Motor neuron (in vitro differentiated cells): ENCODE results near the gene WNT16. TPM values are rescaled to one million over a fixed set of nuclear protein-coding genes. Genes with fewer than 3 reads are reported as not detected.
A peak's percentile ranks its signal among the peaks of the same experiment; 100 is the strongest.

Source experiments
- ATAC-seq, 8 experiments: fragments of 200-7000 bp; cut with Tn5 transposase; replicated peaks in 6 of 8; 2 replicates each; pipeline ENCODE4 v1.8.0; 2021; ENCODE audit warnings: mild to moderate bottlenecking in 8 of 8, moderate library complexity in 8 of 8
- H3K27ac ChIP-seq, 2 donors: fragments of 250-450 bp; sonication (Bioruptor Pico); 2 replicates each; pipeline ENCODE4 v1.9.0; 2021; ENCODE audit warnings: antibody characterized with exemption in 2 of 2, mild to moderate bottlenecking in 2 of 2, moderate library complexity in 1 of 2
- H3K4me1 ChIP-seq, 2 donors: fragments of 250-450 bp; sonication (Bioruptor Pico); replicated peaks in 1 of 2; 2 replicates each; pipeline ENCODE4 v1.6.1; 2021; ENCODE audit warnings: antibody characterized with exemption in 2 of 2, mild to moderate bottlenecking in 2 of 2, moderate library complexity in 1 of 2
- H3K4me3 ChIP-seq, 5 donors: fragments of 250-450 bp; sonication (Bioruptor Pico); 2 replicates each; pipeline ENCODE4 v1.9.0; 2021; ENCODE audit warnings: antibody characterized with exemption in 5 of 5, mild to moderate bottlenecking in 5 of 5, moderate library complexity in 4 of 5
- WGBS, 10 experiments: fragments of 450-650 bp; shearing (Covaris generic); methylation state at CpG; one replicate each; pipeline ENCODE4 v1.0.0; 2022; 5-methylcytosine and 5-hydroxymethylcytosine counted together
- in situ Hi-C, 9 experiments: fragments of 400-800 bp; cut with MboI; loops; one replicate each; pipeline ENCODE4 v1.15.0; 2021; ENCODE audit warnings: low sequenced_read_pairs in 9 of 9, low pct_unique_long_range_greater_than_20kb in 2 of 9; ENCODE audit not compliant: unreplicated experiment in 9 of 9
- total RNA-seq, 8 experiments: library from RNA; unstranded; fragments of 300-600 nt; gene quantifications; 2 replicates each; pipeline versions ENCODE4 v1.2.3 to v1.2.4, GENCODE V29; 2022

The WNT16 gene
- total RNA-seq, 8 experiments from 2014 or later, result 0.17 to 3.2 (median 0.25) TPM

- ATAC-seq, result peak in 5 of 8 experiments; percentile 26 to 82 (median 45)
- H3K4me3 ChIP-seq, result no peak overlapping the region
- H3K4me1 ChIP-seq, result no peaks in the 10 kb centered on the region
- H3K27ac ChIP-seq, result no peak overlapping the region
- 0 to 80% (median 43%) methylated on average over 1 to 3 of the region's 3 CpGs; no CpG with 5 or more reads in 1 of the 10 experiments for WGBS, 10 experiments
- in situ Hi-C loops, result loop anchor here in 2 of 9 experiments (25.0 kb wide), 2 partner anchors 200 to 350 kb away; partner anchors contain the start of gene CPED1 (in 1 of the 2)
Measured at GRCh38 chr7:121337398-121337797, 8.6 kb downstream of the WNT16 start.

GRCh38 chr7:121339082-121339481 lies 10.3 kb downstream of the WNT16 start:
- WGBS, 10 experiments, result 80 to 100% (median 93%) methylated on average over 1 to 4 of the region's 5 CpGs; no CpG with 5 or more reads in 5 of the 10 experiments
- Histone ChIP-seq H3K4me3 (no peak overlapping the region), H3K4me1 (no peaks in the 10 kb centered on the region), H3K27ac (no peak overlapping the region)
- in situ Hi-C loops, result loop anchor here in 2 of 9 experiments (25.0 kb wide), 2 partner anchors 202 to 352 kb away; partner anchors contain the start of gene CPED1 (in 1 of the 2)
- peak in 1 of 8 experiments; percentile 24 for ATAC-seq

GRCh38 chr7:121341933-121342332 lies 13.1 kb downstream of the WNT16 start:
- Histone ChIP-seq H3K4me1 (no peaks in the 10 kb centered on the region), H3K4me3 (no peak overlapping the region), H3K27ac (no peak overlapping the region)
- ATAC-seq, result peak in 1 of 8 experiments; percentile 8
- in situ Hi-C loops, result loop anchor here in 2 of 9 experiments (25.0 kb wide), 2 partner anchors 205 to 355 kb away; partner anchors contain the start of gene CPED1 (in 1 of the 2)

GRCh38 chr7:121342631-121343030 lies 13.8 kb downstream of the WNT16 start:
- in situ Hi-C loops, result loop anchor here in 2 of 9 experiments (25.0 kb wide), 2 partner anchors 205 to 355 kb away; partner anchors contain the start of gene CPED1 (in 1 of the 2)
- no peak overlapping the region for H3K27ac ChIP-seq
- peak in 1 of 8 experiments; percentile 9 for ATAC-seq
- no peaks in the 10 kb centered on the region for H3K4me1 ChIP-seq
- 43 to 100% (median 91%) methylated on average over 1 to 3 of the region's 4 CpGs for WGBS, 10 experiments
- H3K4me3 ChIP-seq, result no peak overlapping the region

- no peak for ATAC-seq
- in situ Hi-C loops, result loop anchor here in 2 of 9 experiments (25.0 kb wide), 2 partner anchors 206 to 356 kb away; partner anchors contain the start of gene CPED1 (in 1 of the 2)
- Histone ChIP-seq H3K27ac (no peak overlapping the region), H3K4me3 (no peak overlapping the region), H3K4me1 (no peaks in the 10 kb centered on the region)
- 47 to 100% (median 94%) methylated on average over 2 to 3 of the region's 3 CpGs for WGBS, 10 experiments
Measured at GRCh38 chr7:121343302-121343701, 14.5 kb downstream of the WNT16 start.

- in situ Hi-C loops, result loop anchor here in 2 of 9 experiments (25.0 kb wide), 2 partner anchors 207 to 357 kb away; partner anchors contain the start of gene CPED1 (in 1 of the 2)
- H3K4me3 ChIP-seq, result no peak overlapping the region
- no peaks in the 10 kb centered on the region for H3K4me1 ChIP-seq
- WGBS, 10 experiments, result 83 to 100% (median 97%) methylated on average over 1 to 2 of the region's 2 CpGs; no CpG with 5 or more reads in 1 of the 10 experiments
- no peak overlapping the region for H3K27ac ChIP-seq
- ATAC-seq, result no peak
Measured at GRCh38 chr7:121344093-121344492, 15.3 kb downstream of the WNT16 start.

- WGBS, 10 experiments, result 67 to 100% (median 94%) methylated on average over 1 of the region's 1 CpG; no CpG with 5 or more reads in 4 of the 10 experiments
- peak in 2 of 8 experiments; percentile 7 to 42 for ATAC-seq
- no peak overlapping the region for H3K4me3 ChIP-seq
- H3K4me1 ChIP-seq, result no peaks in the 10 kb centered on the region
- in situ Hi-C loops, result loop anchor here in 2 of 9 experiments (25.0 kb wide), 2 partner anchors 207 to 357 kb away; partner anchors contain the start of gene CPED1 (in 1 of the 2)
- no peak overlapping the region for H3K27ac ChIP-seq
Measured at GRCh38 chr7:121344497-121344896, 15.7 kb downstream of the WNT16 start.

GRCh38 chr7:121351682-121352081 lies 22.9 kb downstream of the WNT16 start:
- no peak overlapping the region for H3K4me3 ChIP-seq

GRCh38 chr7:121352323-121352722 lies 23.5 kb downstream of the WNT16 start:
- WGBS, 10 experiments, result 67 to 96% (median 82%) methylated on average over 1 to 3 of the region's 3 CpGs; no CpG with 5 or more reads in 2 of the 10 experiments
- Histone ChIP-seq H3K4me1 (no peaks in the 10 kb centered on the region), H3K27ac (no peak overlapping the region), H3K4me3 (no peak overlapping the region)
- no peak for ATAC-seq
- in situ Hi-C loops, result loop anchor here in 4 of 9 experiments (25.0 kb wide), 2 partner anchors 185 to 635 kb away; no protein-coding TSS in a partner anchor

More at GRCh38 chr7:121351682-121352081, 22.9 kb downstream of the WNT16 start:
- in situ Hi-C loops, result loop anchor here in 4 of 9 experiments (25.0 kb wide), 2 partner anchors 186 to 636 kb away; no protein-coding TSS in a partner anchor
- H3K27ac ChIP-seq, result no peak overlapping the region
- no peak for ATAC-seq
- no peaks in the 10 kb centered on the region for H3K4me1 ChIP-seq

GRCh38 chr7:121355574-121355973 lies 26.8 kb downstream of the WNT16 start:
- in situ Hi-C loops, result loop anchor here in 4 of 9 experiments (25.0 kb wide), 2 partner anchors 182 to 632 kb away; no protein-coding TSS in a partner anchor
- 54 to 100% (median 94%) methylated on average over 1 to 2 of the region's 2 CpGs; no CpG with 5 or more reads in 1 of the 10 experiments for WGBS, 10 experiments
- ATAC-seq, result peak in 1 of 8 experiments; percentile 91

GRCh38 chr7:121360564-121360963 lies 31.8 kb downstream of the WNT16 start:
- Histone ChIP-seq H3K4me3 (no peak overlapping the region), H3K27ac (no peak overlapping the region), H3K4me1 (no peaks in the 10 kb centered on the region)
- peak in 2 of 8 experiments; percentile 34 to 60 for ATAC-seq
- in situ Hi-C loops, result loop anchor here in 5 of 9 experiments (10.0 to 25.0 kb wide), 4 partner anchors 177 to 634 kb away; no protein-coding TSS in a partner anchor
- 64 to 96% (median 83%) methylated on average over 2 to 5 of the region's 5 CpGs; no CpG with 5 or more reads in 1 of the 10 experiments for WGBS, 10 experiments

More at GRCh38 chr7:121355574-121355973, 26.8 kb downstream of the WNT16 start:
- H3K27ac ChIP-seq, result no peak overlapping the region
- no peaks in the 10 kb centered on the region for H3K4me1 ChIP-seq
- no peak overlapping the region for H3K4me3 ChIP-seq

GRCh38 chr7:121366852-121367431 lies 38.1 kb downstream of the WNT16 start:
- WGBS, 10 experiments, result 0 to 100% (median 62%) methylated on average over 1 to 2 of the region's 2 CpGs; no CpG with 5 or more reads in 1 of the 10 experiments
- no peak for ATAC-seq
- in situ Hi-C loops, result loop anchor here in 5 of 9 experiments (10.0 to 25.0 kb wide), 4 partner anchors 170 to 628 kb away; no protein-coding TSS in a partner anchor
- Histone ChIP-seq H3K27ac (no peak overlapping the region), H3K4me3 (no peak overlapping the region), H3K4me1 (no peaks in the 10 kb centered on the region)

GRCh38 chr7:121369462-121369861 lies 40.7 kb downstream of the WNT16 start:
- in situ Hi-C loops, result loop anchor here in 5 of 9 experiments (10.0 to 25.0 kb wide), 4 partner anchors 168 to 625 kb away; no protein-coding TSS in a partner anchor

More at GRCh38 chr7:121369462-121369861, 40.7 kb downstream of the WNT16 start:
- peak in 3 of 8 experiments; percentile 79 to 91 (median 88) for ATAC-seq
- Histone ChIP-seq H3K4me1 (peaks cover 0 to 3% of the 10 kb centered on the region in 2 donors), H3K27ac (no peak overlapping the region), H3K4me3 (no peak overlapping the region)
- 0 to 100% (median 83%) methylated on average over 1 to 2 of the region's 2 CpGs; no CpG with 5 or more reads in 3 of the 10 experiments for WGBS, 10 experiments
